LNCAP (cell line): ENCODE data around the gene ZNF607.

Experiments
- TF ChIP-seq, protein P1 (sequence below): fragments of 450-650 bp; IDR thresholded peaks from 2 replicates; pipeline ENCODE4 v1.5.1; 2017; ENCODE audit warnings: mild to moderate bottlenecking

ZNF607 gene

DNA sequence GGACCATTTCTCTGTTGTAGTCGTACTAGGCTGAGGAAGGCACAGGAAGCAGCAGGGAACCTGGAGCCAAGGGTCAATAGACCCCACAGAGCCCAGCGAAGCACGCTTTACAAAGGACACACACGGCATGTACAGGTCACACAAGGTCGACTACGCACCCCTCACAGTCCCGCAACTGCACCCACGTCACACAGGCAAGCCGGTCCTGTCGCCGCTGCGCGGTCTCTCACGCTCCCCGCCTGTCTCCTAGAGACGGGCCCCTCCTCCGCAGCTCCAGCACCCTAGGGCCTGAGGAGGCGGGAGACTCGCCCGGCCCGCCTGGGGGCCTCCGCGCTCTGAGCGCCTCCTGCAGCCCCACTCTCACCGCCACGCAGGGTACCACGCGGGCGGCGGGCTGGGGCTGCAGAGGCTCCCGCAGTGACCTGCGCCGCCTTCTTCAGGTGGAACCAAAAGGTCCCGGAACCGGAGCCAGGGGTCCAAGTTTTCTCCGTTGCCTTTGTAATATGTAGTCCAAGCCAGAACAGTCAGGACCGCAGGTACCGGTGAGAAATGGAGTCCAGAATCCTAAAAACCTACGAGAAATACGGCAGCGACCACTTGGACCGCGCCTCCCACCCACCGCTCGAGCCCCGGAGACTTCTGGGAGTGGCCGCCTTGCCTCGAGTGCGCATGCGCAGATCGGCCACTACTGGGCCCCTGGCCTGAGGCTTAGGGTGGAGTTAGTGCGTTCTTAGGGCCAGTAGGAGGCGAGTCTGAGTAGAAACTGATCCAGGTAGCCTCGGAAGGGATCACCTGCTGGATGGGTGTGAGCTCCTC lies at the start of gene ZNF607:
Gene ZNF607 (minus strand): TSS at position 651 of the 816 bp plus-strand sequence. CDS start 8,143 bp downstream, outside the sequence.
- TF ChIP-seq, protein P1, sequence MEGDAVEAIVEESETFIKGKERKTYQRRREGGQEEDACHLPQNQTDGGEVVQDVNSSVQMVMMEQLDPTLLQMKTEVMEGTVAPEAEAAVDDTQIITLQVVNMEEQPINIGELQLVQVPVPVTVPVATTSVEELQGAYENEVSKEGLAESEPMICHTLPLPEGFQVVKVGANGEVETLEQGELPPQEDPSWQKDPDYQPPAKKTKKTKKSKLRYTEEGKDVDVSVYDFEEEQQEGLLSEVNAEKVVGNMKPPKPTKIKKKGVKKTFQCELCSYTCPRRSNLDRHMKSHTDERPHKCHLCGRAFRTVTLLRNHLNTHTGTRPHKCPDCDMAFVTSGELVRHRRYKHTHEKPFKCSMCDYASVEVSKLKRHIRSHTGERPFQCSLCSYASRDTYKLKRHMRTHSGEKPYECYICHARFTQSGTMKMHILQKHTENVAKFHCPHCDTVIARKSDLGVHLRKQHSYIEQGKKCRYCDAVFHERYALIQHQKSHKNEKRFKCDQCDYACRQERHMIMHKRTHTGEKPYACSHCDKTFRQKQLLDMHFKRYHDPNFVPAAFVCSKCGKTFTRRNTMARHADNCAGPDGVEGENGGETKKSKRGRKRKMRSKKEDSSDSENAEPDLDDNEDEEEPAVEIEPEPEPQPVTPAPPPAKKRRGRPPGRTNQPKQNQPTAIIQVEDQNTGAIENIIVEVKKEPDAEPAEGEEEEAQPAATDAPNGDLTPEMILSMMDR: peak; percentile 54

DNA sequence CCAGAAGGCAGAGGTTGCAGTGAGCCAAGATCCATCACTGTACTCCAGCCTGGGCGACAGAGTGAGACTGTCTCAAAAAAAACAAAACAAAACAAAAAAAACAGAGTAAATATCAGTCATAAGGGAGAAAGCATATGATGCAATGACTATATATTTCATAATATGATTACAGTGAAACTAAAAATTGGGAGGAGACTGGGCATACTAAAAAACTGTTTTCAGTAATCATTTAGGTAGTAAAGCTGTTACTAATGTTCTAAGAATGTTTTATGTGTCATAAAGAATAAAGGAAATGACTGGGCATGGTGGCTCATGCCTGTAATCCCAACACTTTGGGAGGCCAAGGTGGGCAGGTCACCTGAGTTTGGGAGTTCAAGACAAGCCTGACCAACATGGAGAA lies 43.9 kb upstream of the ZNF607 start:
- TF ChIP-seq, protein P1: no peak

DNA sequence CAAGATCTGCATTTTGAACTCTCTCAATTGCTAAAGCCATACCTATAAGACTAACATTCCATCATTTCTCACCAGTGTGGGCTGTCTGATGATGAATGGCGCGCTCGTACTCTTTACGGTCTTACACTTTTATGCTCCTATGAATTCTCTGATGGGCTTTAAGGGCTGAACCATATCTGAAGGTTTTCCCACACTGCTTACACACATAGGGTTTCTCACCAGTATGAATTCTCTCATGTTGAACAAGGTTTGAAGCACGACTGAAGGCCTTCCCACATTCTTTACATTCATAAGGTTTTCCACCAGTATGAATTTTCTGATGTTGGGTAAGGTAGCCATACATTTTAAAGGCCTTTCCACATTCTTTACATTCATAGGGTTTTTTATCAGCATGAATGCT lies 18.8 kb upstream of the ZNF607 start:
- TF ChIP-seq, protein P1: no peak

DNA sequence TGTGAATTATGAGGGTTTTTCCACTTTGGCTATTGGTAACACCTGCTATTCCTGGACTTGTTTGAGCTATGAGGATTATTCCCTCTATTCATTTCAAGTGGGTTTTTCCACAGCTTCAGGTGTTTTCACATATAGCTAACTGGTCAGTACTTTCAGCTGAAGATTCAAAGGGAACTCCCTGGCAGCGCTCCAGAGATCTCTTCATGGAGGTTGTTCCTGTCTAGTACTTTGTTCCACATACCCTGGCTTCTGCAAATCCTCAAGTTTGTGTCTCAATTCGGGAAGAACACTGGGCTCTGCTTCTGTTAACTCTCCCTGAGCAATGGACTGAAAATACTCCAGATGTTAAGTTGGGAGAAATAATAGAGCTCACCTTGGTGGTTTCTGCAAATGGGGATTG lies 5.6 kb upstream of the ZNF607 start:
- TF ChIP-seq, protein P1: no peak

DNA sequence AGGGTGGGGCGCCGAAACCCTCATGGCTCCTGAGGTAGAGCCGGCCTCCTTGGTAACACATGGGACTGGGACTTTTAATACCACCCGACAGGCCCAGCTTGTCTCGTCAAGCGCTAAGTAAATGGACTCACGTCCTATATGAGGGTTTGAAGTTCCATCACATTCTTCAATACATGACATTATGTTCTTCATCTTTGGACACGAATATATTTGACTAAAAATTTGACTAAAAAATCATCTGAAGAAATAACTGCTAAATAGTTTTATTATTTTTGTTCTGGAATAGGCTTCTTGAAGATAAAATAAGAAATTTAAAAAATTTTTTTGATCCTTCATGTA lies 335 bp upstream of the ZNF607 start:
- TF ChIP-seq, protein P1: no peak; the same call in 1 of the 2 replicates

DNA sequence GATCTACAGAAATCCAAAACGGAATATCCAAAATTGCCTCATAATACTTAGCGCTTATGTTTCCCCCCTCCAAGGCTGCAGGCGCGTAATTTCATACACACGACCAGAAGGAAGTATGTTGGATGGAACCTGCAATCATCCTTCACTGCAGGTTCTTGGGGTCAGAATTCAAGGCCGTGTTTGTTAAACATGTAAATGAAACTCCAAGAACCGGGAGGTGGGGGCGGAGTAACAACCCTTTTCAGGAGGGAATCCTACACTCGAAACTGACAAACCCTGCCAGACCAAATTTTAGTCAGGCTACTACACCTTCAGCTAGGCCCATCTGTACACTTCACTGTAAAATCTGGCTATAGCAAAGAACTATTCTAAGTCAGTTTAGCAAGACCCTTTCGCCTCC lies 1.3 kb downstream of the ZNF607 start:
- TF ChIP-seq, protein P1: no peak

DNA sequence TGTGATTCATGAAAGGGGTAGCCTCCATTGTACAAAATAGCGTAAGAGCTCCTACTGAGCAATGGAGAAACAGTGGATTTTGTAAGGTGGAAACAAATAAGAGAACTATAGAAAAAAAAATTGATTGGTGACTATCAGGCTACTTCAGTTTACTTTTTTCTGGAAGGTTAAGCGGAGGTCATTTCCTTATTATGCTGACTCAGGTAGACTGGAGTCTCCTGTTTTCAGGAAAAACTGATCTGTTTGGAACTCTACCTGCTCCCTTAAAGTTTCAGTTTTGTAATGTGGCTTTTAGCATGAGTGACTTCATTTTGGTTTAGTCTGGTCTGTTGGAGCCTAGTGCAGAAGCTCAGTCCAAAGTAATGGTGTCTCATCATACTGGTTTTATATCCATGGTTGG lies 3.4 kb downstream of the ZNF607 start:
- TF ChIP-seq, protein P1: no peak
